ENCODE results near the gene GFRA4. TPM values are rescaled to one million over a fixed set of nuclear protein-coding genes. Genes with fewer than 3 reads are reported as not detected.

GFRA4 gene
- total RNA-seq, 4 donors from 2014 or later: not detected

DNA sequence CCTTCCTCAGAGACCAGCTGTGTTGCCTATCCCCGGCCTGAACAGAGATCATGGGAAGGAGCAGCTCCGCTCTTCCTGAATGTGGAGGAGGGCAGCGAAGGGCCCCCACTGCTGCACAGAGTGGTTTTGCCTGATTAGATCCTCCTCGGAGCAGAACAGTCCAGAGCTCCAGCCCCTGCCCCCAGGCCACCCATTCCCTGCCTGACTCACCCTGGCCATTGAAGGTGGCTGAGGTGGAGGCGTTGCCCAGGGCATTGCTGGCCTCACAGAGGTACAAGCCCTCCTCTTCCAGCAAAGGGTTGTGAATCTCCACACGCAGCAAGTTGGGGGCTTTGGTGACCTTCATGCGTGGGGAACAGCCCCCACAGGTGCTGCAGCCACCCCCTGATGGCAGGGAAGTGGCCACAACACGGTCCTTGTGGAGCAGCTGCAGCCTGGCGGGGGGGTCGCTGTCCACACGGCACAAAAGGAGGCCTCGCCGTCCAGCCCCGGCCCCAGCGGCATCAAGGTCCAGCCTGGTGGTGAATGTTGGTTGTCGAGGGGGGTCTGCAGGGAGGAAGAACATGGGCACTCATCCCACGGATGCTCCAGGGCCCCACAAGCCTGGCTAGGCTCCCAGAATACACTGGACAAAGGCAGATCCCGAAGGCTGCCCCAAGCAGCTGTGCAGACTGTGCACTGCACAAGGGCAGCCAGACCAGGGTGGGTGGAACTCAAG is 34.5 kb upstream of the GFRA4 start:
- intact Hi-C loops (cut with DNase I): no loop called here
- no peak overlapping the region for H3K4me3 ChIP-seq
- H3K27ac ChIP-seq: no peak overlapping the region
- 56 to 58% methylated on average over 3 of the region's 18 CpGs for WGBS, 2 donors
- H3K36me3 ChIP-seq: no peaks in the 10 kb centered on the region
- no peaks in the 10 kb centered on the region for H3K4me1 ChIP-seq
- DNase-seq: no peak
- no peaks in the 10 kb centered on the region for H3K27me3 ChIP-seq
- TF ChIP-seq, protein P1, sequence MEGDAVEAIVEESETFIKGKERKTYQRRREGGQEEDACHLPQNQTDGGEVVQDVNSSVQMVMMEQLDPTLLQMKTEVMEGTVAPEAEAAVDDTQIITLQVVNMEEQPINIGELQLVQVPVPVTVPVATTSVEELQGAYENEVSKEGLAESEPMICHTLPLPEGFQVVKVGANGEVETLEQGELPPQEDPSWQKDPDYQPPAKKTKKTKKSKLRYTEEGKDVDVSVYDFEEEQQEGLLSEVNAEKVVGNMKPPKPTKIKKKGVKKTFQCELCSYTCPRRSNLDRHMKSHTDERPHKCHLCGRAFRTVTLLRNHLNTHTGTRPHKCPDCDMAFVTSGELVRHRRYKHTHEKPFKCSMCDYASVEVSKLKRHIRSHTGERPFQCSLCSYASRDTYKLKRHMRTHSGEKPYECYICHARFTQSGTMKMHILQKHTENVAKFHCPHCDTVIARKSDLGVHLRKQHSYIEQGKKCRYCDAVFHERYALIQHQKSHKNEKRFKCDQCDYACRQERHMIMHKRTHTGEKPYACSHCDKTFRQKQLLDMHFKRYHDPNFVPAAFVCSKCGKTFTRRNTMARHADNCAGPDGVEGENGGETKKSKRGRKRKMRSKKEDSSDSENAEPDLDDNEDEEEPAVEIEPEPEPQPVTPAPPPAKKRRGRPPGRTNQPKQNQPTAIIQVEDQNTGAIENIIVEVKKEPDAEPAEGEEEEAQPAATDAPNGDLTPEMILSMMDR (IDR thresholded peaks at IDR 0.05): no peak
- TF ChIP-seq POLR2A (IDR thresholded peaks at IDR 0.05): no peak
- no peaks in the 10 kb centered on the region for H3K9me3 ChIP-seq

DNA sequence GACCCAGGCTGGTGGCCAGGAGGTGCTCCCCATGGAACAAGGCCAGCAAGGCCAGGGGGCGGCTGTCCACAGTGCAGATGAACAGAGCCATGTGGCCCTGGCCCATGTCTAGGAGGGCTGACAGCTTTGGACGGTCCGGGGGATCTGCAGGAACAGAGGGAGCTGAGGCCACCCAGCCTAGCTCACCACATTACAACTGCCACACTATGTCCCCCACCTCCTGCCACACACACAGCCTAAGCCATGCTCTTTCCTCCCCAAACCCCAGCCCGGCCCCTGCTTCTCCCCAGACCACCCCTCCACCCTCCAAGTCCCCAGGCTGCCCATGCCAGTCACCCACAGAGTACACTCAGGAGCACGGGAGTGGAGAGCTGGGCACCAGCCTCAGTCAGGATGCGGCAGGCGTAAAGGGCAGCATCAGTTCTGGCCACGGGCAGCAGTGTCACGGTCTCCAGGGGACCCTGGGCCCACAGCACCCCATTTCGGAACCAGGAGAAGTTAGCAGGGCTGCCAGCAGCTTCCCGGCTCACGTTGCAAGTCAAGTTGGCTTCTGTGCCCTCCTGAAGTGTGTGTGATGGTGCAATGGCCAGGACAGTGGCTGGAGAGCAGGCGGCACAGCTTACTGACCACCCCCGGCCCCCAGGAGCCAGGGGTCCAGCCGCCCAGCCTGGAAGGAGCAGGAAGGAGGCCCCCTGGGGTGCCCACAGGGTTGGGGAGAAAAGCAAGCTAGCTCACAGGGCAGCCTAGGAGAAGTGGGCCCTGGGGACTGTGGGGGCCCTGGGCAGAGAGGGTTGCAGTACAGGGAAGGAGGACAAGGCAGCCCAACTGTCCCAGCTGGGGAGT is 33.8 kb upstream of the GFRA4 start:
- no peak for TF ChIP-seq POLR2A (IDR thresholded peaks at IDR 0.05)
- TF ChIP-seq, protein P1 (IDR thresholded peaks at IDR 0.05): no peak
- 79% methylated on average over 6 of the region's 15 CpGs; no CpG with 5 or more reads in 1 of the 2 donors for WGBS, 2 donors
- no peaks in the 10 kb centered on the region for H3K4me1 ChIP-seq
- no peaks in the 10 kb centered on the region for H3K9me3 ChIP-seq
- no peak for DNase-seq
- intact Hi-C loops (cut with DNase I): no loop called here
- H3K27me3 ChIP-seq: no peaks in the 10 kb centered on the region
- H3K4me3 ChIP-seq: no peak overlapping the region
- no peak overlapping the region for H3K27ac ChIP-seq
- no peaks in the 10 kb centered on the region for H3K36me3 ChIP-seq

DNA sequence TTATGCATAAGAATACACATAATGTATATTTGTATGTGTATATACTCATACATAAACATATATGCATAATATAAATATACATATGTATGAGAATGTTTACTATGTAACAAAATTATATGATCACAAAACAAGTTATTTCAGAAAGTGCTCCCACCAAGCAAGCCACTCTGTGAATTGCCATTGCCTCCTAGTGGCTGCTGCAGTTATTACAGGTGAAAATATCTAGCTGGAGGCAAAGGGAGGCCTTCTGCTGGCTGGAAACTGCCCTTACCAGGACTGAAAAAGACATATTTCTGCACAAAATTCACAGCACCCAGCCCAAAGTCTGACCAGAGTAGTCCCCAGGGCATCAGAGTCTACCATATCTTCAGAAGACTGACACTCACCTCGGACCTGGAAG is 33.0 kb upstream of the GFRA4 start:
- WGBS, 2 donors: 57 to 83% methylated on average over 1 of the region's 1 CpG
- no peak overlapping the region for H3K27ac ChIP-seq
- no peak for DNase-seq
- no peak overlapping the region for H3K4me3 ChIP-seq
- no peaks in the 10 kb centered on the region for H3K36me3 ChIP-seq
- TF ChIP-seq POLR2A (IDR thresholded peaks at IDR 0.05): no peak
- TF ChIP-seq, protein P1 (IDR thresholded peaks at IDR 0.05): peak in 2 of 6 experiments; percentile 10 to 37
- intact Hi-C loops (cut with DNase I): no loop called here
- no peaks in the 10 kb centered on the region for H3K27me3 ChIP-seq
- H3K9me3 ChIP-seq: no peaks in the 10 kb centered on the region
- no peaks in the 10 kb centered on the region for H3K4me1 ChIP-seq

DNA sequence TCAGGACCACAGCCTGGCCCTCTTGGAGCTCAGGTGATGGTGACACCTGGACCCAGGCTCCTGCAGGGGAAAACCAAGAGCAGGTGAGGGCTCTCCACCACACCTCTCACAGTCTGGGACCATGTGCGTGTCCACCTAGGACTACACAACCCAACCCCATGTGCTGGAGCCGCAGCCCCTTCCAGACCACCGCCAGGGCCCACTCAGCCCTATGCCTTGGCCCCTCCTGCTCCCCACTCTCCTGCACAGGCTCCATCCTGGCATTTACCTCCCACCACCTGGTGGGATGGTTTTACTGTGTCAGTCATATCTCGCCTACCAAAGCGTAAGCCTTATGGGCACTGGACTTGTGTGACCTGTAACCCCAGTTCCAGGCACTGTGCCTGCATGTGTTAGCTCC is 31.7 kb upstream of the GFRA4 start:
- Histone ChIP-seq H3K27me3 (no peaks in the 10 kb centered on the region), H3K4me1 (no peaks in the 10 kb centered on the region), H3K9me3 (no peaks in the 10 kb centered on the region), H3K4me3 (no peak overlapping the region), H3K27ac (no peak overlapping the region), H3K36me3 (no peaks in the 10 kb centered on the region)
- intact Hi-C loops (cut with DNase I): no loop called here
- DNase-seq: no peak
- WGBS, 2 donors: 91% methylated on average over 5 of the region's 5 CpGs; no CpG with 5 or more reads in 1 of the 2 donors
- TF ChIP-seq, protein P1 (IDR thresholded peaks at IDR 0.05): no peak
- TF ChIP-seq POLR2A (IDR thresholded peaks at IDR 0.05): no peak

DNA sequence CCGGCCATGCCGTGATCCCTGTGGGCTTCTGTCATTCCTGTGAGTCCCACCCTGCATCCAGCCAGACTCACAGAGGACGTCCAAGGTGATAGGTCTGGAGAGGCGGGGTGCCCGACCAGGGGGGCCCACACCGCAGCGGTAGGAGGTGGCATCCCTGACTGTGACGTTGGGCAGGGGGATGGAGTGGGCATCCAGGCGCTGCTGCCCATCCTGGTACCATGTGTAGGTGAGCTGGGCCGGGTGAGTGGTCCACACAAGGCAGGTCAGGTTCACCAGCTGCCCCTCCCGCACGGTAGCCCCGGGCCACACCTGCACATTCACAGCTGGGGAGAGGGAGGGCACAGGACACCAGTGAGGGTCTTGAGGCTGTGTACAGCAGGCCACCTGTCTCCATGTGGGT is 30.2 kb upstream of the GFRA4 start:
- DNase-seq: no peak
- H3K27ac ChIP-seq: no peak overlapping the region
- no peaks in the 10 kb centered on the region for H3K4me1 ChIP-seq
- no peaks in the 10 kb centered on the region for H3K9me3 ChIP-seq
- H3K27me3 ChIP-seq: no peaks in the 10 kb centered on the region
- WGBS, 2 donors: 93 to 100% methylated on average over 1 to 3 of the region's 13 CpGs
- H3K36me3 ChIP-seq: no peaks in the 10 kb centered on the region
- intact Hi-C loops (cut with DNase I): no loop called here
- TF ChIP-seq POLR2A (IDR thresholded peaks at IDR 0.05): no peak
- TF ChIP-seq, protein P1 (IDR thresholded peaks at IDR 0.05): no peak
- no peak overlapping the region for H3K4me3 ChIP-seq
